ENCODE measurements around the gene UVRAG.

The UVRAG gene

DNA sequence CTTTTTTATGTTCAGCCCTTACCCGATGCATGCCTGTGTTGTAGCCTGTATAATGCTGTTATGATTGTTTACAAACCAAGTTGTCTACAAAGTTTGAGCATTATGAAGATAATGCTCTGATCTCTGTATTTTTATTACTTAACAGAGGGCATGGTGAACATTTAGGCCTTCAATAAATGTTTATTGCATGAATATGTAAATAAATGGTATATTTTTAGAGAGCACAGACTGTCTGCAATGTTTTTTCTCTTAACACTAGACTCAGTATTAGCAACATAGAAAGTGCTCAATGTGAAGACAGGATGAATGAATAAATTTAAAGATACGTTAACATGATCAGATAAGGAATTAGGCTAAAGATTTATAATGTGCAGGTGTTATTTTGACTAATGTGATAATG is 130.9 kb downstream of the UVRAG start:
- 0 out of 2 replicates have a peak overlapping the region, but pooled peaks have one; percentile 21 for H3K4me3 ChIP-seq (ENCODE audit: low read depth, low read length)
- peak; percentile 63 for DNase-seq (ENCODE audit: low read depth)
- TF ChIP-seq, protein P1, sequence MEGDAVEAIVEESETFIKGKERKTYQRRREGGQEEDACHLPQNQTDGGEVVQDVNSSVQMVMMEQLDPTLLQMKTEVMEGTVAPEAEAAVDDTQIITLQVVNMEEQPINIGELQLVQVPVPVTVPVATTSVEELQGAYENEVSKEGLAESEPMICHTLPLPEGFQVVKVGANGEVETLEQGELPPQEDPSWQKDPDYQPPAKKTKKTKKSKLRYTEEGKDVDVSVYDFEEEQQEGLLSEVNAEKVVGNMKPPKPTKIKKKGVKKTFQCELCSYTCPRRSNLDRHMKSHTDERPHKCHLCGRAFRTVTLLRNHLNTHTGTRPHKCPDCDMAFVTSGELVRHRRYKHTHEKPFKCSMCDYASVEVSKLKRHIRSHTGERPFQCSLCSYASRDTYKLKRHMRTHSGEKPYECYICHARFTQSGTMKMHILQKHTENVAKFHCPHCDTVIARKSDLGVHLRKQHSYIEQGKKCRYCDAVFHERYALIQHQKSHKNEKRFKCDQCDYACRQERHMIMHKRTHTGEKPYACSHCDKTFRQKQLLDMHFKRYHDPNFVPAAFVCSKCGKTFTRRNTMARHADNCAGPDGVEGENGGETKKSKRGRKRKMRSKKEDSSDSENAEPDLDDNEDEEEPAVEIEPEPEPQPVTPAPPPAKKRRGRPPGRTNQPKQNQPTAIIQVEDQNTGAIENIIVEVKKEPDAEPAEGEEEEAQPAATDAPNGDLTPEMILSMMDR (IDR thresholded peaks at IDR 0.05; ENCODE audit: control insufficient read depth, extremely low read depth, insufficient read depth): no peak

DNA sequence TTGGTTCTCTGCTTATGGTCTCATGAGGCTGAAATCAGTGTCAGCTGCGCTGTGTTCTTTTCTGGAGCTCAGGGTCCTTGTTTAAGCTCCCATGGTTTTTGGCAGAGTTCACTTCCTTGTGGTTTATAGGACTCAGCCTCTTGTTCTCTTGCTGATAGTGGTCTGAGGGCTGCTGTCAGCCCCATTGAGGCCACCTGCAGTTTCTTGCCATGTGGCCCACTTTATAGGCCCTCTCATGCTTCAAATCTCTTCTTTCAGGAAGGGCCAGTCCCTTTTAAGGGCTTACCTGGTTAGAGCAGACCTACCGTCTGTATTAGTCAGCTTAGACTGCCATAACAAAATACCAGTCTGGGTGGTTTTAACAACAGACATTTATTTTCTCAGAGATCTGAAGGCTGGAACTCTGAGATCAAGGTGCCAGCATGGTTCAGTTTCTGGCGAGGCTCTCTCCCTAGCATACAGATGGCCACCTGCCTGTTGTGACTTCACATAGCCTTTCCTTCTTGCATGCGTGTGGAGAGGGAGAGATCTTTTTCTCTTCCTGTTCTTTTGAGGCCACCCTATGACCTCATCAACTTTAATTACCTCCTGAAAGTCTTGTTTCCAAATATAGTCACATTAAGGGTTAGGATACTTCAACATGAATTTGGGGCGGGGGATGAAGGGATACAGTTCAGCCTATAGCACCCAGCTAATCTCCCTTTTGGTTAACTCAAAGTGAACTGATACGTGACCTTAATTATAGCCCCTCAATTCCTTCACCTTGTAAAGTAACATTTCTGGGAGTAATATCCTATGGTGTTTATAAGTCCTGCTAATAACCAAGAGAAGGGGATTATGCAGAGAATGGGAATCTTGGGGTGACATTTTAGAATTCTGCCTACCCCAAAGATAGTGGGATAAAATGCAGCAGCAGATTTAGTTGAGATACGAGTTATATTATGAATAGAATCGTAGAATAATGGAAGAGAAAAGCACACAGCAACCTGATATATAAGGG is 131.8 kb downstream of the UVRAG start:
- peak; percentile 53 for DNase-seq (ENCODE audit: low read depth)
- peak overlapping the region; percentile 21; the same call in 1 of the 2 replicates for H3K4me3 ChIP-seq (ENCODE audit: low read depth, low read length)
- TF ChIP-seq, protein P1 (IDR thresholded peaks at IDR 0.05; ENCODE audit: control insufficient read depth, extremely low read depth, insufficient read depth): no peak

DNA sequence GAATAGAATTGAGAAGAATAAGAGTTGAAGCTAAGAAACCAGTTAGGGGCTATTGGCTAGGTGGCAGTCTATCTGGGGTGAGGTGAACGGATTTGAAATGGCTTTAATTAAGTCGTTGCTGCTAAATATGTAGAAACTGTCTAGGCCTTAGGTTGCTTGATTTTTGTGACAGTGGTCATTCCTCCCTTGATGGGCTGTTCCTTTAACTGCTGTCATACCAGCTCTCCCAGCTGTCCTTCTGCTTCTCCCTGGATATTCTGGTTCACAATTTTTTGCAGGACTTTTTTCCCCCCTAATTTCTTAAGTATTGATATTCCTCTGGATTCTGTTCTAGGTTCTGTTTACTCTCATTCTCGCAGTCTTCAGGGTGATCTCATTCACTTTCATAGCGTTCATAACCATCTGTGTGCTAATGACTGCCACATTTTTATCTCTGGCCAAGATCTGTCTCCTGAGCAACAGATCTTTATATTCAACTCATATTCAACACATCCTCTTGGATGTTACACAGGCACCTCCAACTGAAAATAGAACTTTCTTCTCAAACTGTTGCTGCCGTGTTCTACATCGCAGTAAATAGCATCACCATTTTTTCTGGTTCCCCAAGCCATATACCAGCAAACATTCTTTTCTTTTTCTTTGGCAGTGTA is 134.1 kb downstream of the UVRAG start:
- DNase-seq (ENCODE audit: low read depth): no peak
- no peak overlapping the region for H3K4me3 ChIP-seq (ENCODE audit: low read depth, low read length)
- TF ChIP-seq, protein P1 (IDR thresholded peaks at IDR 0.05; ENCODE audit: control insufficient read depth, extremely low read depth, insufficient read depth): no peak

DNA sequence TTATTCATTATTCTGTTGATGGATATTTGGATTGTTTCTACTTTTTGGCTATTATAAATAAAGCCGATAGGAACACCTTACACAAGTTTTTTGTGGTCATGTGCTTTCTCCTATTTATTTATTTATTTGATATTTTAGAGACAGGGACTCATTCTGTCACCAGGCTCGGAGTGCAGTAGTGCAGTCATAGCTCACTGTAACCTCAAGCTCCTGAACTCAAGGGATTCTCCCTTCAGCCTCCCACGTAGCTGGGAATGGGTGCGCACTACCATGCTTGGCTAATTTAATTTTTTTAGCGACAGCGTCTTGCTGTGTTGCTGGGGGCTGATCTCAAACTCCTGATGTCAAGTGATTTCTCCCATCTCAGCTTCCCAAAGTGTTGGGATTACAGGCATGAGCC is 135.1 kb downstream of the UVRAG start:
- DNase-seq (ENCODE audit: low read depth): no peak
- H3K4me3 ChIP-seq (ENCODE audit: low read depth, low read length): no peak overlapping the region
- TF ChIP-seq, protein P1 (IDR thresholded peaks at IDR 0.05; ENCODE audit: control insufficient read depth, extremely low read depth, insufficient read depth): no peak

DNA sequence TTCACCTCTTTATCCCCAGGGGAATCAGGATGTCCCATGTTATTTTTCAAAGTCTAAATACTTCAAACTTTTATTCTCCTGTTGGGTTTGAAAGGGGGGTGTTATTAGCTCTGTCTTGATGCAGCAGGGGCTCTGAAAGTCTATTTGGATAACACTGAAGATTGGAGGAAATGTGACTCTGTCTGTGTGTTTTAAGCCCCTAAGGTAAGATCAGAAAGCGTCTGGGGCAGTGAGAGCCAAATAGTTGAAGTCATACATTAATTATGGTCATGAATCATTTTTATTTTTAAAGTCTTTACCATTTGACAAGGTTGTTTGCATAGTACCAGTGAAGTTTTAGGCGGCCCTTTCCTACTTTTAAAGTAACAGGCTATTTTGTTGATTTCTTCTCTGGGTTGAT is 139.0 kb downstream of the UVRAG start:
- H3K4me3 ChIP-seq (ENCODE audit: low read depth, low read length): no peak overlapping the region
- DNase-seq (ENCODE audit: low read depth): no peak
- TF ChIP-seq, protein P1 (IDR thresholded peaks at IDR 0.05; ENCODE audit: control insufficient read depth, extremely low read depth, insufficient read depth): no peak

DNA sequence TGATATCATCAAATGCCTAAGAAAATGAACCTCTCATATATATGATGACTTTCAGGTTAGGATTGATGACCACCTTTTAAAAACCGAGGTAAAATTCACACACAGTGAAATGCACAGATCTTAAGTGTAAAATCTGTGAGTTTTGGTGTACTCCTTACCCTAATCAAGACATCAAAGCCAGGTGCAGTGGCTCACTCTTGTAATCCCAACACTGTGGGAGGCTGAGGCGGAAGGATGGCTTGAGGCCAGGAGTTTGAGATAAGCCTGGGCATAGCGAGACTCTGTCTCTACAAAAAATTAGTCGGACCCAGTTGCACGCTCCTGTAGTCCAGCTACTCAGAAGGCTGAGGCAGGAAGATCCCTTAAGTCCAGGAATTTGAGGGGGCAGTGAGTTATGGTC is 140.4 kb downstream of the UVRAG start:
- no peak for DNase-seq (ENCODE audit: low read depth)
- TF ChIP-seq, protein P1 (IDR thresholded peaks at IDR 0.05; ENCODE audit: control insufficient read depth, extremely low read depth, insufficient read depth): no peak
- H3K4me3 ChIP-seq (ENCODE audit: low read depth, low read length): no peak overlapping the region

Measured in LNCaP clone FGC (cell line).